GM18505 (cell line): ENCODE data around the gene YJEFN3.

Source experiments
- ATAC-seq: cut with Tn5 transposase; IDR thresholded peaks from one replicate; pipeline ENCODE4 v1.9.1; 2021; ENCODE audit not compliant: unreplicated experiment
- POLR2A ChIP-seq: IDR thresholded peaks from 4 replicates; pipeline ENCODE4 v1.6.1; 2011; ENCODE audit warnings: borderline replicate concordance; ENCODE audit not compliant: insufficient read depth, insufficient read length; ENCODE audit errors: extremely low read depth

YJEFN3 gene

GRCh38 chr19:19570571-19570970 is 41.9 kb downstream of the YJEFN3 start:
- ATAC-seq, result no peak
- no peak for TF ChIP-seq POLR2A

- ATAC-seq, result no peak
Observed at GRCh38 chr19:19571071-19571786, 42.5 kb downstream of the YJEFN3 start.

GRCh38 chr19:19575411-19575810 is 46.7 kb downstream of the YJEFN3 start:
- TF ChIP-seq POLR2A, result no peak
- ATAC-seq, result no peak

More at GRCh38 chr19:19571071-19571786, 42.5 kb downstream of the YJEFN3 start:
- no peak for TF ChIP-seq POLR2A

- TF ChIP-seq POLR2A, result no peak
- ATAC-seq, result no peak
Observed at GRCh38 chr19:19578252-19578651, 49.5 kb downstream of the YJEFN3 start.

- no peak for TF ChIP-seq POLR2A
- no peak for ATAC-seq
Observed at GRCh38 chr19:19579533-19580361, 51.0 kb downstream of the YJEFN3 start.

- ATAC-seq, result no peak
- no peak for TF ChIP-seq POLR2A
Observed at GRCh38 chr19:19580418-19580817, 51.7 kb downstream of the YJEFN3 start.

- ATAC-seq, result no peak
- no peak for TF ChIP-seq POLR2A
Observed at GRCh38 chr19:19581391-19581790, 52.7 kb downstream of the YJEFN3 start.

GRCh38 chr19:19582471-19582870 is 53.8 kb downstream of the YJEFN3 start:
- no peak for TF ChIP-seq POLR2A
- no peak for ATAC-seq

- no peak for TF ChIP-seq POLR2A
- ATAC-seq, result no peak
Observed at GRCh38 chr19:19584356-19584755, 55.6 kb downstream of the YJEFN3 start.
